ENCODE measurements around the gene ATXN7.

ATXN7 gene, protein sequence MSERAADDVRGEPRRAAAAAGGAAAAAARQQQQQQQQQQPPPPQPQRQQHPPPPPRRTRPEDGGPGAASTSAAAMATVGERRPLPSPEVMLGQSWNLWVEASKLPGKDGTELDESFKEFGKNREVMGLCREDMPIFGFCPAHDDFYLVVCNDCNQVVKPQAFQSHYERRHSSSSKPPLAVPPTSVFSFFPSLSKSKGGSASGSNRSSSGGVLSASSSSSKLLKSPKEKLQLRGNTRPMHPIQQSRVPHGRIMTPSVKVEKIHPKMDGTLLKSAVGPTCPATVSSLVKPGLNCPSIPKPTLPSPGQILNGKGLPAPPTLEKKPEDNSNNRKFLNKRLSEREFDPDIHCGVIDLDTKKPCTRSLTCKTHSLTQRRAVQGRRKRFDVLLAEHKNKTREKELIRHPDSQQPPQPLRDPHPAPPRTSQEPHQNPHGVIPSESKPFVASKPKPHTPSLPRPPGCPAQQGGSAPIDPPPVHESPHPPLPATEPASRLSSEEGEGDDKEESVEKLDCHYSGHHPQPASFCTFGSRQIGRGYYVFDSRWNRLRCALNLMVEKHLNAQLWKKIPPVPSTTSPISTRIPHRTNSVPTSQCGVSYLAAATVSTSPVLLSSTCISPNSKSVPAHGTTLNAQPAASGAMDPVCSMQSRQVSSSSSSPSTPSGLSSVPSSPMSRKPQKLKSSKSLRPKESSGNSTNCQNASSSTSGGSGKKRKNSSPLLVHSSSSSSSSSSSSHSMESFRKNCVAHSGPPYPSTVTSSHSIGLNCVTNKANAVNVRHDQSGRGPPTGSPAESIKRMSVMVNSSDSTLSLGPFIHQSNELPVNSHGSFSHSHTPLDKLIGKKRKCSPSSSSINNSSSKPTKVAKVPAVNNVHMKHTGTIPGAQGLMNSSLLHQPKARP

DNA sequence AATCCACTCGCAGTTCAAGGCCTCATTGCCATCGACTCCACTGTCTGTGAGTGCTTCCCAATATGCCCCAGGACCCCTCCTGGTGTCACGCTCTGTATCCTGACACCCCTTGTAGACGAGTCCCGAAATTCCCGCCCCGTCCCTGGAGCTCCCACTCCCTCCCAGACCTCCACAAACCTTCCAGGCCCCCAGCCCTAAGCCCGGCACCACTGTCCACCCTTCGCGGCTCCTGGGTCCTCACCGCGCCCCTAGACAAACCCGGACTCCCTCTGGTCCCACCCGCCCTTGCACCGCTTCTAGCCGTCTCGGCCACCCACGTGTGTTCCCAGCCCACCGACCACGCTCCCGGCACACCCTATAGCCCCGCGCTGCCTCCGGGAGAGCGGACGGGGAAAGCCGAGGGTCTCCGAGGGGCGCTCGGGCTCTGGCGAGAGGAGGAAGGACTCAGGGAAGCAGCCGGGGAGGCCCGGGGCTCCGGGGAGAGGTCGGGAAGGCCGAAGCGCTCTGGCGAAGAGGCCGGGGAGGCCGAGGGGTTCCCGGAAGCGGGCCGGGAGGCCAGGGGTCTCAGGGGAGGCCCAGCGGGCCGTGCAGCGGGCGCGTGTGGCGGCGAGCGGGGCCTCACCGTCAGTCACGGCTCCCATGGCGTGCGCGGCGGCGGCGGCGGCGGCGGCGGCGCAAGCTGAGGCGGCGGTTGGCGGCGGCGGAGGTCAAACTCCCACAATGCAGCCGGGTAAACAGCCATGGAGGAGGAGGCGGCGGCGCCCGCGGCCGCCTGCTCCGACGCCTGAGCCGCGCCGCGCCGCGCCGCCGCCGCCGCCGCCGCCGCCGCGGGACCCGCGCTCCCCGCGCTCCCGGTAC lies at the start of gene ATXN7, which contains the start of gene THOC7:
TSS of gene ATXN7 (plus strand) at position 718 of the 858 bp plus-strand sequence. CDS start 48,732 bp downstream, outside the sequence.
TSS of gene THOC7 (minus strand) at position 656 of the 858 bp plus-strand sequence. CDS start at position 641, 15 bp downstream.
- no peak for DNase-seq (ENCODE audit: low read depth, low spot score)

DNA sequence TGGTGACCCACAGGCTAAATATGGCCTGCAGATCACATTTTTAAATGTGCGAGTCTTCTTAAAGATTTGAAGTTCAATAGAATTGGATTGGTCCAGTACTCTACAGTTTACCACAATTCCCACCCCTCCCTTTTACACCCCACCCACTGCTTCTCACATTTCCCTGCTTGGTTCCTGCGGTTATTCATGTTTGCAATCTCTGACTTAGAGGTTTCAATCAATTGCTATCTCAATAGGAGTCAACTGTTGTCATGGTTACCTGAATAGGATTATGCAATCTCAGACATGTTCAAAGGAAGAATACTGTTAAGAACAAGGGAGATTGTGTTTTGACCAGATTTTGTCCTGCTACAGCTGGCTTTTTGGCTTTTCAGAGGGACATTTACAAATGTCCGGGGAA lies 49.4 kb upstream of the ATXN7 start:
- no peak for DNase-seq (ENCODE audit: low read depth, low spot score)

DNA sequence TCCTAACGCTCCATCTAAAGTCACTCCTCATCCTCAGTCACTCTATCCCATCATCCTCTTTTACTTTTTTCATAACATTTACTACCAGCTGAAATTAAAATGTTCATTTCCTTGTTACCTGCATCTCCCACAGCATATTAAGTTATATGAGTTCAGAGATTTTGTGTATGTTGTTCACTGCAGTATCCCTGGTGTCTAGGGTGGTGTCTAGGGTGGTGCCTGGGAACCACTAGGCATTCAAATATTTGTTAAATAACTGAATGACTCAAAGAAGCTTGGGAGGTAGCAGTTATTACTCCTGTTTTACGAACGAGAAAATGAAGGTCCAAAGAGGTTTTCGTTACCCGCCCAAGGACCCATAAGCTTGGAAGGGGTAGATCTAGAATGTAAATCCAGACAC lies 46.4 kb upstream of the ATXN7 start:
- no peak for DNase-seq (ENCODE audit: low read depth, low spot score)

DNA sequence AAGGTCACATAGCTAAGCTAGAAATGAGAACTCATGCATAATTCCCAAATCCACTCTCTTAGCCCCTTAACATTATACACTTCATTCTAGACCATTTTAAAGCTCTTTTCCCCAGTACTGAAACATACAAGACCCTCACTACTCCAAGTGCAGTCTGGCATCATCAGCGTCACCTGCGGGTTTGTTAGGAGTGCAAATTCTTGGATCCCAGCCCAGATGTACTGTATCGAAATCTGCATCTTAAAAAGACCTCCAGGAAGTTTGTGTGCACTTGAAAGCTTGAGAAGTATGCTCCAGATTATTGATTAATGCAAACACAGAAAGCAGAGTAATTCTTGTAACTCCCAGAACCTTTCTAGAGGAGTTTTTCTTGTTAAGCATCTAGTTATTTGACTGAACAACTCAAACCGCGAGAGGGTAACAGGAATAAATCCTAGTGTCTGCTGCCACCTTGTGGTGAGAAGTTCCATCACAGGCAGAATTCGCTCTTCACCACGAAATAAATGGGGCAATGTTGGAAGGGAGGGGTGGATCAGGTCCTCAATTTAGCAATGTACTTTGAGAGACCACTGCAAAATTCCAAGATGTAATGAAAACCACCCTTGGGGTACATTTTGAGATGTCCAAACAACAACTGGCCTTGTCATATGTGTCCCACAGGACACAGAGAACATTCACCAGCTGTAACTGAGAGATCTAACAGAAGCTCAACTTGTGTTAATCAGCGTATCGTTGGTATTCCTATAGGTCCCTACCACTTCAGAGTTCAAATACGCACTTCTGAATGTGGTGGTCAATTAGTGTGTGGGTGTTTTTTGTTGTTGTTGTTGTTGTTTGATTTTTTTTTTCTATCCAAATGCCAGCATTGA lies 45.2 kb upstream of the ATXN7 start:
- DNase-seq (ENCODE audit: low read depth, low spot score) = peak; percentile 20

DNA sequence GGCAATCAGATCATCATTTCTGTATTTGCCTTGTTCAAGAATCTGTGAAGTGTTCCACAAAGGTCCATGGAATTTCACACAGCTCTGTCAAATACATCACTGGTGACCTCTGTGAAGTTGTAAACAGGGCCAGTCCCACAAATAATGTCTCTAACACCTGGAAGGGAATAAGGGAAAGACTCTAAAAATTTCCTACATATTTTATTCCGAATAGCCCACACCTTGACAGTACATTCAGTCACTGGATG lies 44.6 kb upstream of the ATXN7 start, which contains the start of gene C3orf49:
TSS of gene C3orf49 (plus strand) at position 149 of the 248 bp plus-strand sequence. CDS start 173 bp downstream, outside the sequence.
- DNase-seq (ENCODE audit: low read depth, low spot score) = no peak

DNA sequence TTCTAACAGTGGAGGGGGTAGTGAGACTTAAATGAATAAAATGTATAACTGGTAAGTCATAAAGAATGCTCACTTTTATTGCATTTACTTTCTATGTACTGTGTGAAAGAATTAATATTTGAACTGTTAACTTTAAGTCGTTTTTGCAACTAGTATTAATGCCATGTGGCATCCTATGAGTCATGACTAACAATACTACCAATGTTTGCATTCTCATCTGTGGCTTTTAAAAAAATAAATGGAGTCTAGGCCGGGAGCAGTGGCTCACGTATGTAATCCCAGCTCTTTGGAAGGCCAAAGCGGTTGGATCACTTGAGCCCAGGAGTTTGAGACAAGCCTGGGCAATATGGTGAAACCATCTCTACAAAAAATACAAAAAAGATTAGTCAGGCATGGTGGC lies 39.4 kb upstream of the ATXN7 start:
- peak; percentile 13 for DNase-seq (ENCODE audit: low read depth, low spot score)

DNA sequence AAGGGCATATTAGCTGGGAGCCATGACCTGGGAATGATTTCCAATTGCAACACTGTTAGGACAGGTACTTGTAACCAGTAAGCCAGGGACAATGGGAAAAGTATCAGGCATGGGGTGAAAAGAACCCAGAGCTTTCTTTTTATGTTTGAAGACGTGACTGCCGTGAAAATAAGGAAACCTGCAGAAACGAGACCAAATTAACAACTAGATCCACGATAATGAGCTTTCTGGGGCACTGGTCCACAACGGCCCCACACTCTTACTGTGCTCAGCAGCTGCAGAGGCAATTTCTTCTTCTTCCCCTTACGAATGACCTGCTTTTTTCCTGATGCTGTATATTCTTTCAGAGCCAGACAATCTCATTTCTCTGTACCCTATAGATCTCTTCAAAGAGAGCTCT lies 33.1 kb upstream of the ATXN7 start:
- no peak for DNase-seq (ENCODE audit: low read depth, low spot score)

DNA sequence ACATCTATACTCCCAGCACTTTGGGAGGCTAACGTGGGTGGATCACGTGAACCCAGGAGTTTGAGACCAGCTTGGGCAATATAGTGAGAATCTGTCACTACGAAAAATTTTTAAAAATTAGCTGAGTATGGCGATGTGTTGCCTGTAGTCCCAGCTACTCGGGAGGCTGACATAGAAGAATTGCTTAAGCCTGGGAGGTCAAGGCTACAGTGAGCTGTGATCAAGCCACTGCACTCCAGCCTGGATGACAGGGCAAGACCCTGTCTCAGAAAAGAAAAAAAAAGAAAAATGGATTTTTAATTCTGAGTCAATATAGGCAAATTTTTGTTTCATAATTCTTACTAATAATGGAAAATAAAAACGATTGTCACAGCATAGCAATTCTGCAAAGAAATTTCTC lies 31.3 kb upstream of the ATXN7 start:
- DNase-seq (ENCODE audit: low read depth, low spot score) = no peak

DNA sequence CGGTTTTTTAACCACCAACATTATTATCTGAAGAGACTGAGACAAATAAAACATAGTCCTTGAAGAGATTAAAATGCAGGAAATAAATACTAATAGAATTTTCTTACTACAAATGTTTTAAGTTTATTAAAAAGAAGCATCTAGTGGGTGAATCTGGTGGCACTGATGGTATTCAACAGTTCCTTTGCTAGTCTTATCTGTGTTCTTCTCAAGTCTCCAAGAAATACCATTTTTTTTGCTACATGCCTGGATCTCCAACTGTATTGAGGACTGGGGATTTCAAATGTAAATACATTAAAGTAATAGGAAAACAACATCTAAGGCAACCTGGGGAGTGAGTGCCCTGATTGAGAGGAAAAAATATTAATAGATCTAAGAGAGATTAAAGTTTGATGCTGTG lies 22.0 kb upstream of the ATXN7 start:
- no peak for DNase-seq (ENCODE audit: low read depth, low spot score)

DNA sequence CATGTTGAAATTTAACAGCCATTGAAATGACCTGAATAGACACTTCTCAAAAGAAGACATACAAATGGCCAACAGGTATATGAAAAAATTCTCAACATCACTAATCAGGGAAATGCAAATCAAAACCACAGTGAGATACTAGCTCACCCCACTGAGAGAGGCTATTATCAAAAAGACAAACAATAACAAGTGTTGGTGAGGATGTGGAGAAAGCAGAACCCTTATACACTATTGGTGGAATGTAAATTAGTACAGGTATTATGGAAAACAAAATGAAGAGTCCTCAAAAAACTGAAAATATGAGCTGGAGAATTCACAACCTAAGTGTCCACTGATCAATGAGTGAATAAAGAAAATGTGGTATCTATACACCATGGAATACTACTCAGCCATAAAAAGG lies 21.5 kb upstream of the ATXN7 start:
- no peak for DNase-seq (ENCODE audit: low read depth, low spot score)

DNA sequence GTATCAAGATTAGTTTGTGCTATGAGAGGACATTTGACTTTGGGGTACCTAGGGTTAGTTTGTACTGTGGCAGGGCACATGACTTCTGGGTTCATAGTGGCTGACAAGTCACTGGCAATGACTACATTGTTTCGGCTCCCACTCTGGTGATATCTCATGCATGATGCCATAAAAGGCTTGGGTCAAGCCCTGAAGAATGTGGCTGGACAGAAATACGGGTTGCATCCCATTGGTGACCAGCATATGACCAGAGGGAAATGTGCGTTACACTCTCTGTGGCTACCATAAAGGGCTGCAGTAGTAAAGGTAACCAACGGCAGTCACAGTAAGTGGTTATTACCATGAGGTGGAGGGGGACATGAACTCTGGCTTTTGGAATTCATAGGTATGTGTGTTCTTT lies 18.5 kb upstream of the ATXN7 start:
- DNase-seq (ENCODE audit: low read depth, low spot score) = no peak

DNA sequence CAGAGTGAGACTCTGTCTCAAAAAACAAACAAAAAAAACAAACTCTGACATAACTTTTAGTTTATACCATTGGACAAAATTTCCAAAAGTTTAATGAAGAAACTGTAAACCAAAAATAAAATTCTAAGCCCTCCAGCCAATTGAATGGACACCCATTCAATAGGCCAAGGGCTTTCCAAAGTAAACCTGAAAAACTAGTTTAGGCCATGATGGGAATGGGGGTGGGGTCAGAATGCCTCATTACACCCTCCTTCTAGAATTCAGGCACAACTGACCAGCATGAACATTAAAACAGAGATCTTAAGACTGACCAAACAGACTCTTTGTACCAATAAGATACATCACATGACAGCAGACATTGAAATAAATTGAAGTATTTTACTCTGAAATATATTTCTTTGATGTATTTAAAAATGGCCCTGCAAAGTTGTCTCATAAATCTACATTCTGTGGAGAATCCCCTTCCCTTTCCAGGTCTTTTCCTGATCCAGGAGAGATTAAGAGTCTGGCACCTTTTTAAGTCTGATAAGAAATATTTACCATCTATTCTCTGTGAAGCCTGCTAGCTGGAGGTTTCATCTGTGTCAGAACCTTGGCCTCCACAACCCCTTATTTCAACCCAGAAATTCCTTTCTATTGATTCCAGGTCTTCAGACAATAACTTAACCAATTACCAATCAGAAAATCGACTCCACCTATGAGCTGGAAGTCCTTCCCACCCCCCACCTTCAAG lies 15.8 kb upstream of the ATXN7 start:
- DNase-seq (ENCODE audit: low read depth, low spot score) = no peak

DNA sequence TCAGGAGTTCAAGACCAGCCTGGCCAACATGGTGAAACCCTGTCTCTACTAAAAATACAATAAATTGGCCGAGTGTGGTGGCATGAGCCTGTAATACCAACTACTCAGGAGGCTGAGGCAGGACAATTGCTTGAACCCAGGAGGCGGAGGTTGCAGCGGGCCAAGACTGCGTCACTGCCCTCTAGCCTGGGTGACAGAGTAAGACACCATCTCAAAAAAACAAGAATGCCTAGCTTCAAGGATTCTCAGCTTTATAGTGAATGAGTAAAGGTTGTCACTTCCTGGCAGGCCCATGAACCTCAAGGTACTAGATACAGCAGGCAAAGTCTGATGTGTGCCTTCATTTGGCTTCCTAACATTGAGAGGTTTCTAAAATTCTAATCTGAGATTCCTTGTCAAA lies 14.5 kb upstream of the ATXN7 start:
- no peak for DNase-seq (ENCODE audit: low read depth, low spot score)

DNA sequence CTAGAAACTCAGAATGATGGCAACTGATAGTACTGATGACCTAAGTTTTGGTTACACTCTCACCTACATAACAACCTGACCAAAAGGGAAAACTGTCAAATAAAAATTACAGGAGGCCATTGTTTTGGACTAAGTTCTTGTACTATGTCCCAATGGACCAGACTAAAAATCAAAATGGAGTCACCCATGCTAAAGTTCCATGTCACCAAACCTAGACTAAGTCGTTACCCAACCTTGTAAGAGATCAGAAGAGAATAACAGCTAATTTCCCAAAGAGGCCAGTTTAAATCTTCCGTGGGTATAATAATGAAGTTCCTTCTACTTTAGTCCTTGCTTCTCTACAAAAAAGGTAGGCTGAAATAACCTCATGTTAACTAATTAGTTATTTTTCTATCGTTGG lies 12.4 kb upstream of the ATXN7 start:
- no peak for DNase-seq (ENCODE audit: low read depth, low spot score)

DNA sequence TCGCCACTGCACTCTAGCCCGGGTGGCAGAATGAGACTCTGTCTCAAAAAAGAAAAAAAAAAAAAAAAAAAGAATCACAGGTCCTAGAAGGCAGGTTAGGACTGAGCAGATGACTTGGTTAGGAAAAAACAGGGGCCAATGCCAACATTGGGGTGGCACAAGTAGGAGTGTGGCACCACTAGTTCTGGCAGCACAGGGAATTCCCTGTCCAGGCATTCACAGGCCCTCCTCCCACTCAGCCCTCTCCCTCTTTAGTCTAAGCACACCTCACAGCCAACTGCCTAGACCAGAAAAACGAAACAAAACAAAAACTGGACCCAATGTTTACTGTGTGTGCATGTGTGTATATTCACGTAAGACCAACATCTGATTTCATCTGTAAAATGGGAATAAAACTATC lies 10.6 kb upstream of the ATXN7 start:
- DNase-seq (ENCODE audit: low read depth, low spot score) = no peak

DNA sequence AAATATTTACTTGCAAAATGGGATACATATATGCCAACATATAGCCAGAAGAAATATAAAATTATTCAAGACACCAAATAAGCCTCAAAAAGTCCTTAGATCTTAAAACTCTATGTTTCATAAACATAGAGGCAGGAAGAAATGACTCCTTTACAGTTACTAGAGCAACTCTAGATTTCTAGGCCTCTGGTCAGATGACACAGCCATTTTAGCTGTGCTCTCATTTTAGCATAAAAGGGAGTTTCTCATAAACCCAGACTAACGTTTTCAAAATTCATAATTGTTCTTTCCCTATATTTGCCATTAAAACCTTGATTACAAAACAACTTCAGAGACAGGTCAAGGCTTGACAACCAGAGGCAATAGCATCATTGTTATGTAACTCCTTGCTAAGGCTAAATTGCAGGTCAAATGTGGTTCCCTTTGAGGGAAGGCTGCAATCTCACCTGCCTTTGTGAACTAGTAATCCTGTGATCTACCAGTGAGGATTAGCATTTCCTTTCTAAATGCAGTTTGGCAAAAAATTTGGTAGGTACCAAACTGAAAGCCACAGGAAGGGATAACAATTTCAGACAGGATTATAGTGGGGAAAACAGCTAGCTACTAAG lies 8.2 kb upstream of the ATXN7 start:
- DNase-seq (ENCODE audit: low read depth, low spot score) = no peak

DNA sequence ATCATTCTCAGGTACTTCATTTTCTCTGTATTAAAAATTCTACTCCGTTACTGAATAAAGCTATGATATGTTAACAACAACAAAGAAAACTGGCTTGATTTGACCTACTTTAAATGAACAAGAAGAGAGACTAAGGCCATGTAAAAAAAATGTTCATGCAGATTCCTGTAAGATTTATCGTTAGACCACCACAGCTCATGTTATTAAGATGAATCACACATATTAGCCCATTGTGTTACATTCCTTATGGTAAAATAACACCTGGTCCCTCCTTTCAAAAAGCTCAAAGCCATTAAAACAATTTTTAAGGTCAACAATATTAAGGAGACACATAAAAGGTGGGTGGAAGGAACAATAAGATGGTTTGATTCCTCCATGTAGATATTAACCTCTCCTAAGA lies 6.4 kb upstream of the ATXN7 start:
- DNase-seq (ENCODE audit: low read depth, low spot score) = no peak

DNA sequence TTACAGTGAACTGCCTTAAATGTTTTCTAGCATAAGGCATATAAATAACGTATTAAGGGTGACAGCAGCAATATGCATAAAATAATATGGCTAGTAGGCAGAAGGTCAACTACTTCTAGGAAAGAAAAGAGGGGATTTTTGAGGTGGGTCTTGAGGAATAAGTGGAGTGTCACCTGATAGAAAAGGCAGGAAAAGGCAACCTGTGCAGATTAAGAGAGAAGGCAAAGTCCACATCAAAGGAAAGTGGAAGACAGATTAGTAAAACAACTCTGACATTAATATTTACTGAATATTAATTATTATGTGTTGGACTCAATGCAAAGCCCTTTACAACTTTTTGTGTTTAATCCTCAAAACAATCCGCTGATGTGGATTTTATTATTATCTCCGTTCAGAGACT lies 2.9 kb upstream of the ATXN7 start:
- DNase-seq (ENCODE audit: low read depth, low spot score) = no peak

DNA sequence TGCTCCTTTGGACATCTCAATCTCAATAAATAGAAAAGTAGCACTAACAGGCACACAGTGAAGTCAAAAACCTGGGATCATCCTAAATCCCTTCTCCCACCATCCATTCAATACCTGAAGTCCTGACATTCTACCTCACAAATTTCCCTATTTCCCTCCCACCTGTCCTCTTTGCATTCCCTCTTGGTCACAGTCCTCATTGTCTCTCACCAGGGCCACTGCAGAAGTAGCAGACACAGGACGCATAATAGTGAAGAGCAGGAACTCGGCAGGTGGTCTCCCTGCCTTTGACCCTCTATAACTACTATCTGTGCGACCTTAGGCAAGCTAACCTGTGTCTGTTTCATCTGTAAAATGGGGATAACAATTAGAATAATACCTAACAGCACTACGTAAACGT lies 2.4 kb upstream of the ATXN7 start:
- no peak for DNase-seq (ENCODE audit: low read depth, low spot score)

DNA sequence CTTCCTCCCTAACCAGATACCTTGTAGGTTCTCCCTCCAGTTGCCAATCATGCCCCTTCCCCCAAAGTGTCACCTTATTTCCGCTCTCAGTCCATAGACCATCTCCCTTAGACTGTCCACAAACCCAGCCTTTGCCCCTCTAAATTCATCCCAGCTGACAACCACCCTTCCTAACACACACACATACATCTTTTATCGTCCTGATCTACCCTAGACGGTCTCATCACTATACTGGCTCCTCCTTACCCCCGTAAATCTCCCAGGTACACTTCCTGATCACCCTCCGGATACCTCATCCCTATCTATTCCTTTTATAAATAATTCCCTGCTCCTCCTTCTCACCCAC lies 890 bp upstream of the ATXN7 start:
- no peak for DNase-seq (ENCODE audit: low read depth, low spot score)
